Spleen (tissue), 11 donors: ENCODE data around the gene BAG5. TPM values are rescaled to one million over a fixed set of nuclear protein-coding genes. Genes with fewer than 3 reads are reported as not detected.

Experiments
- DNase-seq: peaks from one replicate; pipeline ENCODE4 v3.0.0-alpha.2; 2020
- H3K27ac ChIP-seq, 8 donors: fragments of 200-600 bp; sonication (generic) in 7 of 8; 1 replicate in 4 of 8; 2 replicates in 4 of 8; pipeline versions ENCODE4 v1.5.0 to v1.8.0; 2016 to 2021; ENCODE audit warnings: inconsistent platforms in 4 of 8, mild to moderate bottlenecking in 4 of 8, moderate library complexity in 1 of 8
- H3K27me3 ChIP-seq, 7 donors: fragments of 200-600 bp; sonication (generic) in 6 of 7; replicated peaks in 1 of 7; 1 replicate in 4 of 7; 2 replicates in 3 of 7; pipeline versions ENCODE4 v1.5.0 to v1.8.0; 2016 to 2021; ENCODE audit warnings: inconsistent platforms in 3 of 7, mild to moderate bottlenecking in 1 of 7
- H3K36me3 ChIP-seq, 6 donors: fragments of 200-600 bp; sonication (generic) in 5 of 6; 1 replicate in 4 of 6; 2 replicates in 2 of 6; pipeline versions ENCODE4 v1.5.0 to v1.8.0; 2016 to 2021; ENCODE audit warnings: inconsistent platforms in 2 of 6
- H3K4me1 ChIP-seq, 6 donors: fragments of 200-600 bp; sonication (generic) in 5 of 6; 1 replicate in 3 of 6; 2 replicates in 3 of 6; pipeline versions ENCODE4 v1.5.0 to v1.8.0; 2016 to 2021; ENCODE audit warnings: inconsistent platforms in 3 of 6
- H3K4me3 ChIP-seq, 8 donors: fragments of 200-600 bp; sonication (generic) in 7 of 8; 1 replicate in 4 of 8; 2 replicates in 4 of 8; pipeline versions ENCODE4 v1.5.0 to v1.8.0; 2016 to 2021; ENCODE audit warnings: inconsistent platforms in 4 of 8, mild to moderate bottlenecking in 4 of 8, moderate library complexity in 2 of 8
- H3K9me3 ChIP-seq, 8 donors: fragments of 200-600 bp; sonication (generic) in 7 of 8; 1 replicate in 4 of 8; 2 replicates in 4 of 8; pipeline versions ENCODE4 v1.5.0 to v1.8.0; 2016 to 2021; ENCODE audit warnings: inconsistent platforms in 4 of 8
- POLR2A ChIP-seq, 3 donors: fragments of 450-650 bp; IDR thresholded peaks; one replicate each; pipeline ENCODE4 v1.5.1; 2017; ENCODE audit warnings: antibody characterized with exemption in 3 of 3, mild to moderate bottlenecking in 1 of 3
- POLR2AphosphoS5 ChIP-seq, 3 donors: sonication (generic); formaldehyde crosslinking; IDR thresholded peaks; one replicate each; pipeline ENCODE4 v1.5.1; 2017; ENCODE audit warnings: antibody characterized with exemption in 3 of 3
- WGBS, 5 donors: extraction: QIAGEN DNeasy Blood & Tissue Kit in 3 of 5; methylation state at CpG; one replicate each; pipeline versions ENCODE4 v1.1.5 to v1.1.7; 2013 to 2018; 5-methylcytosine and 5-hydroxymethylcytosine counted together
- intact Hi-C: fragments of 100-400 bp; cut with DNase I; formaldehyde crosslinking; loops from one replicate; pipeline ENCODE4 v1.15.0; 2023; ENCODE audit warnings: low total_unique reads
- polyA plus RNA-seq, 3 donors: library from polyadenylated mRNA; stranded (reverse); fragments of 200-250 nt; gene quantifications; one replicate each; pipeline ENCODE4 v1.2.1, GENCODE V29; 2013
- total RNA-seq, 7 donors: library from RNA; depleted of rRNA in 3 of 7; stranded (reverse); fragments of >200 nt in 3 of 7; fragmentation: NEBNext Ultra II Directional in 4 of 7; extraction: Animal tissue kit (Norgen Biotek cat#: 25700) in 4 of 7; gene quantifications; one replicate each; pipeline versions ENCODE4 v1.1.0 to v1.2.1, GENCODE V29; 2016 to 2021
- TF ChIP-seq, protein P1 (sequence below), 11 experiments: fragments of 200-600 bp in 7 of 11; fragments of 450-650 bp in 4 of 11; sonication (generic) in 4 of 11; IDR thresholded peaks in 8 of 11; conservative IDR thresholded peaks in 3 of 11; 1 replicate in 7 of 11; 2 replicates in 4 of 11; pipeline versions ENCODE4 v1.4.0 to v1.8.0; 2016 to 2021; ENCODE audit warnings: antibody characterized with exemption in 11 of 11, inconsistent platforms in 4 of 11, mild to moderate bottlenecking in 1 of 11
- donor health status: healthy with polysubstance abuse.
- donor health status: DM: no; HTN: no; CAD: no; lungs with moderate emphysema.
- donor health status: DM: no; HTN: no; CAD: no.
- donor health status: Bipolar disorder and iron deficiency.
- donor health status: healthy.
- donor health status: DM: no; HTN: no; CAD: no.
- donor health status: DM: yes; HTN: yes; CAD: no.

BAG5 gene
- total and polyA plus RNA-seq, 10 donors = 9.3 to 42.5 (median 29.9) TPM

DNA sequence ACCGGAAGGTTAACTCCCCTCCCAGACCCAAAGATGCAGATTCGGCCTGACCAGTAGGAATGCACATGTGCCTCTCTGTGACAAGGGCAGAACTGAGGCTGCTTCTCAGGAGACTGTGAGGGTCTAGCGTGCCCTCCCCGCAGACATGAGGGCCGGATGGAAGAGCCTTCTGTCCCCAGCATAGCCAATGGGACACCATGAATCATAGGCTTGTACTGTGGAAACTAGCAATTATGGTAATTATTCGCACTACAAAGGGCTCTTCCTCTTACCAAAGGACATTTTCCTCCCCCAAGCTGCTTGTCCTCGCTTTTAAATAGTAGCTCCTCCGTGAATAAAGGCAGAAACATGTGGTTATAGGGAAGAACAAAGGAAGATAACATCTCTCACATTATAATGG is 6.5 kb upstream of the BAG5 start:
- Histone ChIP-seq H3K4me3 (no peak overlapping the region), H3K4me1 (peaks cover 9 to 79% (median 50%) of the 10 kb centered on the region in 6 donors), H3K27ac (peak overlapping the region in 4 of 8 donors; percentile 2 to 50 (median 25)), H3K9me3 (no peaks in the 10 kb centered on the region), H3K27me3 (no peaks in the 10 kb centered on the region), H3K36me3 (peaks cover 0 to 48% (median 11%) of the 10 kb centered on the region in 6 donors)
- intact Hi-C loops = no loop called here
- DNase-seq = no peak
- TF ChIP-seq POLR2AphosphoS5 (IDR thresholded peaks at IDR 0.05) = no peak
- TF ChIP-seq, protein P1, sequence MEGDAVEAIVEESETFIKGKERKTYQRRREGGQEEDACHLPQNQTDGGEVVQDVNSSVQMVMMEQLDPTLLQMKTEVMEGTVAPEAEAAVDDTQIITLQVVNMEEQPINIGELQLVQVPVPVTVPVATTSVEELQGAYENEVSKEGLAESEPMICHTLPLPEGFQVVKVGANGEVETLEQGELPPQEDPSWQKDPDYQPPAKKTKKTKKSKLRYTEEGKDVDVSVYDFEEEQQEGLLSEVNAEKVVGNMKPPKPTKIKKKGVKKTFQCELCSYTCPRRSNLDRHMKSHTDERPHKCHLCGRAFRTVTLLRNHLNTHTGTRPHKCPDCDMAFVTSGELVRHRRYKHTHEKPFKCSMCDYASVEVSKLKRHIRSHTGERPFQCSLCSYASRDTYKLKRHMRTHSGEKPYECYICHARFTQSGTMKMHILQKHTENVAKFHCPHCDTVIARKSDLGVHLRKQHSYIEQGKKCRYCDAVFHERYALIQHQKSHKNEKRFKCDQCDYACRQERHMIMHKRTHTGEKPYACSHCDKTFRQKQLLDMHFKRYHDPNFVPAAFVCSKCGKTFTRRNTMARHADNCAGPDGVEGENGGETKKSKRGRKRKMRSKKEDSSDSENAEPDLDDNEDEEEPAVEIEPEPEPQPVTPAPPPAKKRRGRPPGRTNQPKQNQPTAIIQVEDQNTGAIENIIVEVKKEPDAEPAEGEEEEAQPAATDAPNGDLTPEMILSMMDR (IDR thresholded peaks at IDR 0.05 in 8 of 11, conservative IDR thresholded peaks at IDR 0.05 in 3 of 11) = no peak
- no peak for TF ChIP-seq POLR2A (IDR thresholded peaks at IDR 0.05)
- 72 to 79% (median 75%) methylated on average over 4 to 8 of the region's 8 CpGs for WGBS, 5 donors

GRCh38 chr14:103563844-103564505 is 1.5 kb upstream of the BAG5 start:
- TF ChIP-seq, protein P1 (IDR thresholded peaks at IDR 0.05 in 8 of 11, conservative IDR thresholded peaks at IDR 0.05 in 3 of 11) = no peak
- no peak for TF ChIP-seq POLR2A (IDR thresholded peaks at IDR 0.05)
- TF ChIP-seq POLR2AphosphoS5 (IDR thresholded peaks at IDR 0.05) = no peak
- Histone ChIP-seq H3K27ac (peak overlapping the region in 3 of 8 donors; percentile 96 to 98 (median 97)), H3K9me3 (no peaks in the 10 kb centered on the region), H3K36me3 (peaks cover 0 to 40% (median 12%) of the 10 kb centered on the region in 6 donors), H3K4me3 (peak overlapping the region; percentile 69 to 100 (median 97)), H3K27me3 (no peaks in the 10 kb centered on the region), H3K4me1 (peaks cover 33 to 89% (median 73%) of the 10 kb centered on the region in 6 donors)
- peak; percentile 64 for DNase-seq
- intact Hi-C loops = no loop called here
- 64 to 71% (median 69%) methylated on average over 21 of the region's 21 CpGs for WGBS, 5 donors

- no peaks in the 10 kb centered on the region for H3K9me3 ChIP-seq
- intact Hi-C loops = no loop called here
- H3K27me3 ChIP-seq = no peaks in the 10 kb centered on the region
- 1 to 2% (median 1%) methylated on average over 22 of the region's 22 CpGs for WGBS, 5 donors
- H3K4me3 ChIP-seq = peak overlapping the region; percentile 69 to 100 (median 97)
- peaks cover 0 to 45% (median 15%) of the 10 kb centered on the region in 6 donors for H3K36me3 ChIP-seq
- DNase-seq = no peak
- no peak for TF ChIP-seq POLR2AphosphoS5 (IDR thresholded peaks at IDR 0.05)
- no peak for TF ChIP-seq POLR2A (IDR thresholded peaks at IDR 0.05)
- TF ChIP-seq, protein P1 (IDR thresholded peaks at IDR 0.05 in 8 of 11, conservative IDR thresholded peaks at IDR 0.05 in 3 of 11) = no peak
- H3K4me1 ChIP-seq = peaks cover 31 to 91% (median 78%) of the 10 kb centered on the region in 6 donors
- H3K27ac ChIP-seq = peak overlapping the region; percentile 95 to 99 (median 98)
Measured at GRCh38 chr14:103563226-103563620, 766 bp upstream of the BAG5 start.

DNA sequence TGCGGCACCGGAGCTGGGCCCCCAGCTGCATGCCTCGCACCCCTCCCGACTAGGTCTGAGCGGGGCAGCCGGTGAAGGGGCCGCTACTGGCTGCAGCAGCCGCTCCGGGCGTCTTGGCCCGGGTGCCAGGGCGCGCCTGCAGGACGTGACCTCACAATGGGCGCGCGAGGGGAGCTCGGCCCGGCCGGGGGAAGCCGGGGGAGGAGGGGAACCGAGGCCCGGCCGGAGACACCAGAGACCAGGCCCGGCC is 353 bp downstream of the BAG5 start:
- Histone ChIP-seq H3K4me1 (peaks cover 39 to 91% (median 81%) of the 10 kb centered on the region in 6 donors), H3K27me3 (no peaks in the 10 kb centered on the region), H3K27ac (peak overlapping the region; percentile 95 to 99 (median 98)), H3K9me3 (no peaks in the 10 kb centered on the region), H3K36me3 (peaks cover 0 to 48% (median 17%) of the 10 kb centered on the region in 6 donors), H3K4me3 (peak overlapping the region; percentile 69 to 100 (median 97))
- TF ChIP-seq POLR2AphosphoS5 (IDR thresholded peaks at IDR 0.05) = peak in 1 of 3 donors; percentile 10
- TF ChIP-seq POLR2A (IDR thresholded peaks at IDR 0.05) = no peak
- 0 to 1% (median 0%) methylated on average over 13 to 25 of the region's 25 CpGs for WGBS, 5 donors
- intact Hi-C loops = no loop called here
- DNase-seq = no peak
